SU-DHL-6 (cell line): ENCODE results near the gene SPINK4.

Source experiments
- EZH2phosphoT487 ChIP-seq: fragments of 200-600 bp; sonication (generic), shearing (Covaris generic); conservative IDR thresholded peaks from 2 replicates; pipeline ENCODE4 v1.6.1; 2018; ENCODE audit warnings: mild to moderate bottlenecking, antibody characterized with exemption, low read length, moderate library complexity, mixed read lengths
- TF ChIP-seq, protein P1 (sequence below): fragments of 200-600 bp; sonication (generic); IDR thresholded peaks from one replicate; pipeline ENCODE4 v1.5.1; 2017; ENCODE audit warnings: antibody characterized with exemption, mild to moderate bottlenecking, low read length, moderate library complexity; ENCODE audit not compliant: insufficient read depth, poor library complexity, severe bottlenecking

DNA sequence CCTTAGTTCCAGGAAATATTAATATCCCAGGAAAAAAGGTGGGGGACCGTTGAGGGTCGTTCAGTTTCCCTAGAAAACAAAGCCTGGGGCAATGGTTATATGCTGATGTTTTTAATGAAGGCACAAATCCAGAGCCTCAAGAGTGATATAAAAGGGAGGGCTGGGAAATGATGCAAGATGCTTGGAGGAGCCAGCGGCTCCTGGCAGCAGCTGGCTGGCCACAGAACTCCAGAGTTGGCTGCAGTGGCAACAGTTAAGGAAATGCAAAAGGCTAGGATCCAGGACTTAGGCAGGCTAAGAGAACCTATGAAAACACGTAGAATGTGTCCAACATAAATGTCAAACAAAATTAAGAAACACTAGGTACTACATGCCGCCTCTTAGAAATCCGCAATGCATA lies 41.8 kb upstream of the SPINK4 start:
- TF ChIP-seq, protein P1, sequence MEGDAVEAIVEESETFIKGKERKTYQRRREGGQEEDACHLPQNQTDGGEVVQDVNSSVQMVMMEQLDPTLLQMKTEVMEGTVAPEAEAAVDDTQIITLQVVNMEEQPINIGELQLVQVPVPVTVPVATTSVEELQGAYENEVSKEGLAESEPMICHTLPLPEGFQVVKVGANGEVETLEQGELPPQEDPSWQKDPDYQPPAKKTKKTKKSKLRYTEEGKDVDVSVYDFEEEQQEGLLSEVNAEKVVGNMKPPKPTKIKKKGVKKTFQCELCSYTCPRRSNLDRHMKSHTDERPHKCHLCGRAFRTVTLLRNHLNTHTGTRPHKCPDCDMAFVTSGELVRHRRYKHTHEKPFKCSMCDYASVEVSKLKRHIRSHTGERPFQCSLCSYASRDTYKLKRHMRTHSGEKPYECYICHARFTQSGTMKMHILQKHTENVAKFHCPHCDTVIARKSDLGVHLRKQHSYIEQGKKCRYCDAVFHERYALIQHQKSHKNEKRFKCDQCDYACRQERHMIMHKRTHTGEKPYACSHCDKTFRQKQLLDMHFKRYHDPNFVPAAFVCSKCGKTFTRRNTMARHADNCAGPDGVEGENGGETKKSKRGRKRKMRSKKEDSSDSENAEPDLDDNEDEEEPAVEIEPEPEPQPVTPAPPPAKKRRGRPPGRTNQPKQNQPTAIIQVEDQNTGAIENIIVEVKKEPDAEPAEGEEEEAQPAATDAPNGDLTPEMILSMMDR = no peak
- TF ChIP-seq EZH2phosphoT487 = no peak
